ENCODE results near the gene SPRR1A. TPM values are rescaled to one million over a fixed set of nuclear protein-coding genes. Genes with fewer than 3 reads are reported as not detected.

Gene SPRR1A
- polyA plus RNA-seq: 1.3 TPM in 1 of 2 replicates, not detected in the other

GRCh38 chr1:152983743-152984142 is at the start of gene SPRR1A:
Gene SPRR1A, plus strand, starts transcription at chr1:152984081. Its CDS starts 1,150 bp downstream, at chr1:152985231.

GRCh38 chr1:152946651-152947256 is 37.1 kb upstream of the SPRR1A start, which contains the start of gene SPRR5:
Gene SPRR5, plus strand, starts transcription at chr1:152947206. Its CDS starts 1,349 bp downstream, at chr1:152948555.

GRCh38 chr1:152970495-152970894 is 13.4 kb upstream of the SPRR1A start, which contains the start of gene SPRR4:
Gene SPRR4, plus strand, starts transcription at chr1:152970648. Its CDS starts 1,243 bp downstream, at chr1:152971891.

GRCh38 chr1:153001382-153001781 is 17.5 kb downstream of the SPRR1A start, which contains the start of gene SPRR3:
Gene SPRR3, plus strand, starts transcription at chr1:153001749. Its CDS starts 1,272 bp downstream, at chr1:153003021.

GRCh38 chr1:153030895-153031294 is 47.0 kb downstream of the SPRR1A start, which contains the start of gene SPRR1B:
Gene SPRR1B, plus strand, starts transcription at chr1:153031203. Its CDS starts 1,143 bp downstream, at chr1:153032346.

Other genes starting within 250 kb of the SPRR1A start
- gene KPRP, start 226.1 kb upstream of the SPRR1A start, polyA plus RNA-seq: not detected in 2 replicates
- gene LCE1F, start 208.9 kb upstream of the SPRR1A start, polyA plus RNA-seq: not detected in 2 replicates
- gene LCE1E, start 197.8 kb upstream of the SPRR1A start, polyA plus RNA-seq: not detected in 2 replicates
- not detected in 2 replicates for gene LCE1D, start 187.4 kb upstream of the SPRR1A start, polyA plus RNA-seq
- not detected in 2 replicates for gene LCE1C, start 177.4 kb upstream of the SPRR1A start, polyA plus RNA-seq
- not detected in 2 replicates for gene LCE1B, start 172.1 kb upstream of the SPRR1A start, polyA plus RNA-seq
- not detected in 2 replicates for gene LCE1A, start 156.6 kb upstream of the SPRR1A start, polyA plus RNA-seq
- gene LCE6A, start 141.2 kb upstream of the SPRR1A start, polyA plus RNA-seq: not detected in 2 replicates
- gene LCE7A, start 124.1 kb upstream of the SPRR1A start, polyA plus RNA-seq: not detected in 2 replicates
- gene SMCP, start 105.8 kb upstream of the SPRR1A start, polyA plus RNA-seq: not detected in 2 replicates
- not detected in 2 replicates for gene IVL, start 75.5 kb upstream of the SPRR1A start, polyA plus RNA-seq
- gene SPRR5, start 36.9 kb upstream of the SPRR1A start, polyA plus RNA-seq: not detected in 2 replicates
- not detected in 2 replicates for gene SPRR4, start 13.4 kb upstream of the SPRR1A start, polyA plus RNA-seq
- not detected in 2 replicates for gene SPRR3, start 17.7 kb downstream of the SPRR1A start, polyA plus RNA-seq
- gene SPRR1B, start 47.1 kb downstream of the SPRR1A start, polyA plus RNA-seq: not detected in 2 replicates
- gene SPRR2D, start 57.0 kb downstream of the SPRR1A start, polyA plus RNA-seq: not detected in 2 replicates
- gene SPRR2A, start 73.4 kb downstream of the SPRR1A start, polyA plus RNA-seq: not detected in 2 replicates
- not detected in 2 replicates for gene SPRR2B, start 87.5 kb downstream of the SPRR1A start, polyA plus RNA-seq
- gene SPRR2E, start 110.4 kb downstream of the SPRR1A start, polyA plus RNA-seq: not detected in 2 replicates
- not detected in 2 replicates for gene SPRR2F, start 129.4 kb downstream of the SPRR1A start, polyA plus RNA-seq
- gene SPRR2G, start 166.8 kb downstream of the SPRR1A start, polyA plus RNA-seq: not detected in 2 replicates
- gene LELP1, start 219.3 kb downstream of the SPRR1A start, polyA plus RNA-seq: not detected in 2 replicates
- not detected in 2 replicates for gene PRR9, start 233.5 kb downstream of the SPRR1A start, polyA plus RNA-seq